Astrocyte of the spinal cord (primary cell): Measurements from ENCODE around the gene RSPH6A.
A peak's percentile ranks its signal among the peaks of the same experiment; 100 is the strongest.

Source experiments
- DNase-seq: peaks from one replicate; pipeline ENCODE4 v3.0.0; 2011; ENCODE audit warnings: low read depth, low spot score
- H3K4me3 ChIP-seq: 2 replicates; pipeline ENCODE4 v1.5.1; 2011; ENCODE audit warnings: low read depth, mild to moderate bottlenecking, low read length, moderate library complexity
- in situ Hi-C: cut with HindIII; loops from 2 replicates; pipeline ENCODE4 v1.10.0; 2017; ENCODE audit warnings: low sequenced_read_pairs
- TF ChIP-seq, protein P1 (sequence below): IDR thresholded peaks from 2 replicates; pipeline ENCODE4 v1.5.1; 2012; ENCODE audit warnings: low read depth, mild to moderate bottlenecking, low read length, inconsistent platforms

Gene RSPH6A

DNA sequence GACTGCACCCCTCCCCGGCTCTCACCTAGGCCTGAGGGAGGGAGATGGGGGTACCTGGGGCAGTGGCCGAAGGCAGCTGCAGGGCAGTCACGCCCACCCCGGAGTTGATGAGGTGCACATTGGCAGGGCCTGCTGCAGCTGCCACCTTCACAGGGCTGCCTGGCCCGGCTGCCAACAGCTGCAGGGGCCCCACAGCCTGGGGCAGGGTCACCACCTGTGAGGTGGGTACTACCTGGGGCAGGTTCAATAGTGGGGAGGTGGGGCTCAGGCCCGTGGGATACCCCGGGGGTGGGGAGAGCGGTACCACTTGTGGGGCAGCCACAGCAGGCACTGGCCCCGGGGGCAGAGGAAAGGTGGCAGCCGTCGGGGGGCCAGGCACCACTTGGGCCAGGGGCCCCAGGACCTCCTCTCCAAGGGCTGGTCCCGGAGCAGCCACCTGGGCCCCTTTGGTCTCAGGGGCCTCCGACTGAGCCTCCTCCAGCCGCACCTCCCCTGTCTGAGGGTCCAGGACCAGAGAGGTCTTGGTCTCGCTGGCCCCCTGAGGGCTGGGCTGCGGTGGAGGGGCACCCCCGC lies 48.7 kb downstream of the RSPH6A start:
- in situ Hi-C loops: no loop called here
- DNase-seq: no peak
- TF ChIP-seq, protein P1, sequence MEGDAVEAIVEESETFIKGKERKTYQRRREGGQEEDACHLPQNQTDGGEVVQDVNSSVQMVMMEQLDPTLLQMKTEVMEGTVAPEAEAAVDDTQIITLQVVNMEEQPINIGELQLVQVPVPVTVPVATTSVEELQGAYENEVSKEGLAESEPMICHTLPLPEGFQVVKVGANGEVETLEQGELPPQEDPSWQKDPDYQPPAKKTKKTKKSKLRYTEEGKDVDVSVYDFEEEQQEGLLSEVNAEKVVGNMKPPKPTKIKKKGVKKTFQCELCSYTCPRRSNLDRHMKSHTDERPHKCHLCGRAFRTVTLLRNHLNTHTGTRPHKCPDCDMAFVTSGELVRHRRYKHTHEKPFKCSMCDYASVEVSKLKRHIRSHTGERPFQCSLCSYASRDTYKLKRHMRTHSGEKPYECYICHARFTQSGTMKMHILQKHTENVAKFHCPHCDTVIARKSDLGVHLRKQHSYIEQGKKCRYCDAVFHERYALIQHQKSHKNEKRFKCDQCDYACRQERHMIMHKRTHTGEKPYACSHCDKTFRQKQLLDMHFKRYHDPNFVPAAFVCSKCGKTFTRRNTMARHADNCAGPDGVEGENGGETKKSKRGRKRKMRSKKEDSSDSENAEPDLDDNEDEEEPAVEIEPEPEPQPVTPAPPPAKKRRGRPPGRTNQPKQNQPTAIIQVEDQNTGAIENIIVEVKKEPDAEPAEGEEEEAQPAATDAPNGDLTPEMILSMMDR: no peak
- H3K4me3 ChIP-seq: peak overlapping the region; percentile 75

DNA sequence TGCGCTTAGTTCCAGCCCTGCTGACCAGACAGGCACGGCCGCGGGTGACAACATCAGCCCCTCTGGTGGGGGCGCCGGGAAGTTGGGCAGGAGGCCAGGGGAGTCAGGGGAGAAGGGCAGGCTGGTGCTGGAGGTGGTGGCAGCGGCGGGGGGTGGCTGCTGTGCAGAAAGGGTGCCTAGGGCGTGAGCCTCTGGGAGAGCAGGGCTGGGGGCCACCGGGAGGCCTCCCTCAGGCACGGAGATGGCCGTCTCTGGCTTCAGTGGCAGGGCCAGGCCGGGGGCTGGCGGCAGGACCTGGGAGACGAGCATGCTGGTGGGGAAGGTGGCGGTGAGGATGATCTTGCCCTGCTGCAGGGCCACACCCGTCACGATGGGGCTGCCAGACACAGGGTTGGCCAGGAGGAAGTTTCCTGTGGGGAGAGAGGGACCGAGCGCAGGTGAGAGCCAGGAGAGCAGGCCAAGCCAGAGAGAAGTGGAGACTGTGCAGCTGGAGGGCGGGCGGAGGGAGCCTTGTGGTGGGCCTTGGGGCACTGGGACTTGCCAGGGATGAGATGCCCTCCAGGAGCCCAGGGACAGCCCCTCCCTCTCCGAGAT lies 49.3 kb downstream of the RSPH6A start:
- in situ Hi-C loops: no loop called here
- TF ChIP-seq, protein P1: no peak
- H3K4me3 ChIP-seq: no peak overlapping the region
- no peak for DNase-seq

DNA sequence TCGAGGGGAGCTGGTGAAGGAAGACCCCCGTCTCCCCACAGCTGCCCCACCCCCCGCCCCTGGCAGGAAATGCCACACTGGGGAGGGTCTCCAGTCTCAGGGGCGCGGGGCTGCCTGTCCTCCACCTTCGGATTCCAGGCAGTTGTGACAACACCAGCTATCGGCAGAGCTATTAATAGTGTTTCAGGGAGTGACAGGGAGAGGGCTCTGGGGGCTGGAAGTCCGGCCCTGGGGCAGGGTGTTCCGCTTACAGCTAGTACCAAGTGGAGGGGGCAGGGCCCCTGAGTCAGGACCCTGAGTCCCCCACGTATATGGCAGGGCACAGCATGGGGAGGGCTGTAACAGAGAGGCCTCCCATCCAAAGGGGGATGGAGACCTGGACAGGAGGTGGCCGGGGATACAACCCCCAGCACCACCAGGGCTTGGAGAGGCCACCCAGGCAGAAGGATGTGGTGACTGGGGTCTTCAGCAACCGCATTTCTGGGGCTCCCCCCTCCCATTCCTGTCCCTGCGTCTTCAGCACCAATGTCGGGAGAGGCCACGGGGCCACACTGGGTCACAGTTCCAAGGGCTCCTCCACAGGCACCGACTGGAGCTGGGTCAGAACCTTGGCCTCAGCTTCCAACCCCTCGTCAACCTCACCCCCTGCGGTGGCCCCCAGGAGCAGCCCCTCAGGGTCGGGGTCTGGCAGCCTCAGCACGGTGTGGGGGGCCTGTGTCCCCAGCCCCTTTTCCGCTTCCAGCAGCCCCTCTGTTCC lies 50.0 kb downstream of the RSPH6A start:
- DNase-seq: no peak
- in situ Hi-C loops: no loop called here
- no peak overlapping the region for H3K4me3 ChIP-seq
- TF ChIP-seq, protein P1: no peak

DNA sequence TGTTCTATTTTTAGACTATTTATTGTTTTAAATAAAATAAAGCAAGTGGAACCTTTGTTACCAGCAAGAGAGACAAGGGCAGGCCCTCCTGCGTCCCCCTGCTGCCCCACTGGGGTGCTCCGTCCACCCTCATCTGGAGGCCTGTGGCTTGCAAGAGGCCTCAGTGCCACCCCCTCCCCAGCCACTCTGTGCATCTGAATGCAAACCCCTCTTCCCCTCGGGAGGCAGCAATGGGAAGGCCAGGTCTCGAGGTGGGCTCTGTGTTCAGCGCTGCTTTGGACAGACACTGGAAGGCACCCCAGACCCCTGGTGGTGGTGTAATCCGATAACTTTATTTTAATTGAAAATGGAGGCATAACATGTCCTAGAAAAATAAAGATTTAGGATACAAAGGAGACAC lies 50.6 kb downstream of the RSPH6A start:
- no peak overlapping the region for H3K4me3 ChIP-seq
- DNase-seq: no peak
- in situ Hi-C loops: no loop called here
- TF ChIP-seq, protein P1: no peak

DNA sequence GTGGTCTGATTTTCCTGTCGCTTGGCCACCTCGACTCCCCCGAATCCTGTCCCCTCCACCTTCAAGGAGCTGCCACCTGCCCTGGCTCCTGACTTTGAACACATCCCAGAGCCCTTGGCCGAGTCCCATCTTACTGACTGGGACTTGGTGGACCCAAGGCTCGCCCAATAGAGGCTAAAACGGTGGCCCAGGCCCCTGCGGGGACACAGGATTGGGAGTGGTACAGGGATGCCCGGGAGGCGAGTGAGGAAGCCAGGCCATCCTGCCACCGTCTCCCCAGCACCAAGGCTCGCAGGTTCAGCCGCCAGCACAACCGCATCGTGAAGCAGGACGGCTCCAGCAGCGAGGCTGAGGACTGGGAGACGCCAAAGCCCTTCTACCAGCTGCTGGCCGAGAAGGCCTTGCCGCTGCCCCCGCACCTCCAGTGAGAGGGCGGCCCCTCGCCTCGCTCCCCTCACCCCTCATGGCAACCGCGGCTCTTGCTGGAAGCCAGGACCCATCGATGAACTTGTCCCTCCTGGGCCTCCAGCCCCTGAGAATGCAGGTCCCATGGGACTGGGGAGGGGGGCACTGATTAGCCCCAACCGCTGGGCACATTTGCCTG lies 51.3 kb downstream of the RSPH6A start:
- in situ Hi-C loops: no loop called here
- no peak for DNase-seq
- no peak overlapping the region for H3K4me3 ChIP-seq
- TF ChIP-seq, protein P1: no peak

DNA sequence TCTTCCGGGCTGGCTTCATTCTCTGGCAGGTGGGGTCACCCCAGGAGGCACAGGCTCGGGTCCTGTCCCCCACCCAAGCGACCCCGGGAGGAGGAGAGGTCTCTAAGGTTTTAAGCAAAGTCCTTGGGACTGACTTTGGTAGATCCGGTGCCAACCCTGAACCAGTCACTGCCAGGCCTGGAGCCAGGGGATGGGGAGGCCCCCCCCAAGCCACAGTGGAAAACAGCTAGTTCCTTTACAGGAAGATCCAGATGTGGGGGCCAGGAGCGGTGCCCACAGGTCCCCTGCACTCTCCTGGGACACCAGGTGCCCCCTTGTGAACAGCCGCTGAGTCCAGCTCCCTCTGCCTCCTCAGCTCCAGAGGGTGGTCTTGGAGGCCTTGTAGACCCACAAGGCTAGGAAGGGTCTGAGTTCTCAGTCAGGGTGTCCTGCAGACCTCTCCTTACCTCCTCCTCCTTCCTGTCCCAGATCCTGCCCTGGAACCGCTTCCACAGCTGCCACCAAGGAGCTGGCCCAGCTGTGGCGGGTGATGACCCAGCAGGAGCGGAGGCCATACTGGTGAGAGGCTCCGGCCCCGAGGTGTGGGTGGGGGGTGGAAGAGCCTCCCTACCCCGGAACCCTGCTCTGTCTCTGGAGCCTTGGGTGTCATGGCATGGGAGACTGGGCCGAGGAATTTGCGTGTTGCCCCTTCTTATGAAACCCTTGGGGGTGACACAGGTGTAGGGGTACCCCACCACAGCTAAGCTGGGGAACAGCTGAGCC lies 52.1 kb downstream of the RSPH6A start:
- DNase-seq: no peak
- in situ Hi-C loops: no loop called here

More for the DNA sequence above, 52.1 kb downstream of the RSPH6A start:
- TF ChIP-seq, protein P1: no peak
- H3K4me3 ChIP-seq: no peak overlapping the region
